HG02852 (cell line): ENCODE results near the gene AACS.
"Not testable (repeated sequence)": the region's sequence is repeated elsewhere in the genome, so short reads cannot be mapped to it uniquely, and the experiment has no call there.

Experiments used
- ATAC-seq: cut with Tn5 transposase; IDR thresholded peaks from one replicate; pipeline ENCODE4 v1.9.1; 2021; ENCODE audit warnings: mild to moderate bottlenecking, moderate library complexity; ENCODE audit not compliant: unreplicated experiment

Gene AACS

GRCh38 chr12:125089626-125090025 is 24.4 kb downstream of the AACS start:
- no peak for ATAC-seq

GRCh38 chr12:125090437-125090836 is 25.2 kb downstream of the AACS start:
- no peak for ATAC-seq

- ATAC-seq, result no peak
Measured at GRCh38 chr12:125091401-125091800, 26.2 kb downstream of the AACS start.

- no peak for ATAC-seq
Measured at GRCh38 chr12:125092108-125092871, 27.1 kb downstream of the AACS start.

GRCh38 chr12:125092872-125093680 is 27.8 kb downstream of the AACS start:
- no peak for ATAC-seq

- ATAC-seq, result no peak
Measured at GRCh38 chr12:125093681-125094330, 28.6 kb downstream of the AACS start.

GRCh38 chr12:125096894-125097293 is 31.7 kb downstream of the AACS start:
- ATAC-seq, result no peak

- ATAC-seq, result no peak
Measured at GRCh38 chr12:125097427-125097826, 32.2 kb downstream of the AACS start.

GRCh38 chr12:125098676-125099408 is 33.6 kb downstream of the AACS start:
- ATAC-seq, result no peak

- no peak for ATAC-seq
Measured at GRCh38 chr12:125099409-125099782, 34.2 kb downstream of the AACS start.

- no peak for ATAC-seq
Measured at GRCh38 chr12:125100551-125101434, 35.6 kb downstream of the AACS start.

GRCh38 chr12:125104982-125105381 is 39.7 kb downstream of the AACS start:
- ATAC-seq, result no peak

GRCh38 chr12:125105600-125105999 is 40.4 kb downstream of the AACS start:
- no peak for ATAC-seq

GRCh38 chr12:125110641-125111360 is 45.6 kb downstream of the AACS start:
- no peak for ATAC-seq

GRCh38 chr12:125111403-125111802 is 46.2 kb downstream of the AACS start:
- no peak for ATAC-seq

- not testable (repeated sequence) for ATAC-seq
Measured at GRCh38 chr12:125112614-125113013, 47.4 kb downstream of the AACS start.

GRCh38 chr12:125113263-125113662 is 48.0 kb downstream of the AACS start:
- no peak for ATAC-seq

GRCh38 chr12:125113789-125114188 is 48.6 kb downstream of the AACS start:
- ATAC-seq, result no peak

GRCh38 chr12:125114365-125115141 is 49.3 kb downstream of the AACS start:
- no peak for ATAC-seq
